Fibroblast of lung (primary cell): ENCODE results near the gene SLC7A14. TPM values are rescaled to one million over a fixed set of nuclear protein-coding genes. Genes with fewer than 3 reads are reported as not detected.

Experiments
- DNase-seq, 2 donors: peaks; one replicate each; pipeline versions ENCODE4 v3.0.0 to v3.0.0-alpha.2; 2010; ENCODE audit warnings: low read depth in 2 of 2
- H2AFZ ChIP-seq: 2 replicates; pipeline ENCODE4 v1.5.1; 2012; ENCODE audit warnings: low read length, control low read depth, inconsistent platforms
- H3K27ac ChIP-seq: 2 replicates; pipeline ENCODE4 v1.5.1; 2011; ENCODE audit warnings: low read length, control low read depth; ENCODE audit not compliant: insufficient read depth
- H3K27me3 ChIP-seq: 2 replicates; pipeline ENCODE4 v1.5.1; 2011; ENCODE audit warnings: mild to moderate bottlenecking, low read length; ENCODE audit not compliant: control insufficient read depth, insufficient read depth
- H3K36me3 ChIP-seq: 2 replicates; pipeline ENCODE4 v1.5.1; 2011; ENCODE audit warnings: low read length; ENCODE audit not compliant: control insufficient read depth, insufficient read depth
- H3K4me1 ChIP-seq: 2 replicates; pipeline ENCODE4 v1.5.1; 2011; ENCODE audit warnings: low read length; ENCODE audit not compliant: control insufficient read depth, insufficient read depth; ENCODE audit errors: extremely low read depth
- H3K4me2 ChIP-seq: 2 replicates; pipeline ENCODE4 v1.5.1; 2011; ENCODE audit warnings: low read length, control low read depth; ENCODE audit not compliant: insufficient read depth; ENCODE audit errors: extremely low read depth
- H3K4me3 ChIP-seq, 4 experiments: fragments of 200-600 bp in 1 of 4; sonication (generic) in 1 of 4; replicated peaks in 1 of 4; 2 replicates each; pipeline ENCODE4 v1.5.1; 2011 to 2016; ENCODE audit warnings: low read length in 4 of 4, low read depth in 3 of 4, mild to moderate bottlenecking in 3 of 4, control low read depth in 2 of 4, inconsistent platforms in 1 of 4, mixed read lengths in 1 of 4; ENCODE audit not compliant: insufficient read depth in 1 of 4; ENCODE audit errors: control extremely low read depth in 1 of 4
- H3K79me2 ChIP-seq: 2 replicates; pipeline ENCODE4 v1.5.1; 2012; ENCODE audit warnings: mild to moderate bottlenecking, low read length, inconsistent platforms; ENCODE audit not compliant: control insufficient read depth, insufficient read depth
- H3K9ac ChIP-seq: 2 replicates; pipeline ENCODE4 v1.5.1; 2011; ENCODE audit warnings: mild to moderate bottlenecking, low read length, control low read depth; ENCODE audit not compliant: insufficient read depth
- H3K9me3 ChIP-seq: 2 replicates; pipeline ENCODE4 v1.5.1; 2012; ENCODE audit warnings: low read depth, low read length; ENCODE audit not compliant: control insufficient read depth, insufficient read depth
- H4K20me1 ChIP-seq: 2 replicates; pipeline ENCODE4 v1.5.1; 2011; ENCODE audit warnings: low read length; ENCODE audit not compliant: control insufficient read depth, insufficient read depth; ENCODE audit errors: extremely low read depth
- CTCF ChIP-seq, 2 donors: IDR thresholded peaks in 1 of 2; conservative IDR thresholded peaks in 1 of 2; 1 replicate in 1 of 2; 2 replicates in 1 of 2; pipeline ENCODE4 v1.5.1; 2011 to 2012; ENCODE audit warnings: low read length in 2 of 2, control low read depth in 1 of 2, inconsistent platforms in 1 of 2, low read depth in 1 of 2, mild to moderate bottlenecking in 1 of 2
- EZH2 ChIP-seq: IDR thresholded peaks from 2 replicates; pipeline ENCODE4 v1.5.1; 2012; ENCODE audit warnings: low read length, control low read depth, mild to moderate bottlenecking; ENCODE audit errors: missing control alignments
- polyA plus RNA-seq, 2 donors: library from polyadenylated mRNA; depleted of rRNA in 1 of 2; stranded (reverse) in 1 of 2; unstranded in 1 of 2; fragments of >200 nt; gene quantifications; 2 replicates each; pipeline ENCODE4 v1.2.1, GENCODE V29; 2011 to 2012; ENCODE audit warnings: missing spikeins in 1 of 2
- total RNA-seq: library from RNA; depleted of rRNA; stranded (reverse); fragments of >200 nt; gene quantifications from 2 replicates; pipeline ENCODE4 v1.2.1, GENCODE V29; 2014

Gene SLC7A14
- total and polyA plus RNA-seq, 2 donors (not counting 1 experiment from before 2014, with no cell fraction given), result 1.3 to 3.4 TPM

- H3K9ac ChIP-seq, result no peak overlapping the region
- no peak for TF ChIP-seq CTCF (conservative IDR thresholded peaks at IDR 0.05 in 1 of 2, IDR thresholded peaks at IDR 0.05 in 1 of 2; ENCODE audit: low read depth in 1 of 2, low read length in 2 of 2)
- no peak for TF ChIP-seq EZH2
- DNase-seq, result no peak
- no peak overlapping the region for H2AFZ ChIP-seq
- H3K9me3 ChIP-seq, result no peaks in the 10 kb centered on the region
- no peaks in the 10 kb centered on the region for H3K4me1 ChIP-seq
- H3K27me3 ChIP-seq, result no peaks in the 10 kb centered on the region
- no peak overlapping the region for H3K4me3 ChIP-seq
- H4K20me1 ChIP-seq, result no peaks in the 10 kb centered on the region
- H3K4me2 ChIP-seq, result no peak overlapping the region
- H3K27ac ChIP-seq, result no peak overlapping the region
- no peaks in the 10 kb centered on the region for H3K79me2 ChIP-seq
- H3K36me3 ChIP-seq, result no peaks in the 10 kb centered on the region
Measured at GRCh38 chr3:170450039-170450438, 135.8 kb downstream of the SLC7A14 start.

GRCh38 chr3:170448584-170448983 lies 137.3 kb downstream of the SLC7A14 start:
- Histone ChIP-seq H3K4me2 (peak overlapping the region; percentile 76), H3K36me3 (no peaks in the 10 kb centered on the region), H4K20me1 (no peaks in the 10 kb centered on the region), H3K4me1 (no peaks in the 10 kb centered on the region), H3K79me2 (no peaks in the 10 kb centered on the region), H3K9ac (no peak overlapping the region), H3K27ac (no peak overlapping the region), H3K9me3 (no peaks in the 10 kb centered on the region), H2AFZ (peak overlapping the region; percentile 21), H3K27me3 (no peaks in the 10 kb centered on the region), H3K4me3 (peak overlapping the region in 2 of 4 experiments; percentile 16 to 32)
- no peak for TF ChIP-seq CTCF (conservative IDR thresholded peaks at IDR 0.05 in 1 of 2, IDR thresholded peaks at IDR 0.05 in 1 of 2; ENCODE audit: low read depth in 1 of 2, low read length in 2 of 2)
- peak in 1 of 2 donors; percentile 27 for DNase-seq

GRCh38 chr3:170443457-170443856 lies 142.4 kb downstream of the SLC7A14 start:
- no peak overlapping the region for H3K4me2 ChIP-seq
- H3K27ac ChIP-seq, result no peak overlapping the region
- no peak for TF ChIP-seq CTCF (conservative IDR thresholded peaks at IDR 0.05 in 1 of 2, IDR thresholded peaks at IDR 0.05 in 1 of 2; ENCODE audit: low read depth in 1 of 2, low read length in 2 of 2)
- no peak for TF ChIP-seq EZH2
- no peaks in the 10 kb centered on the region for H3K9me3 ChIP-seq
- no peak overlapping the region for H3K4me3 ChIP-seq
- no peaks in the 10 kb centered on the region for H4K20me1 ChIP-seq
- no peaks in the 10 kb centered on the region for H3K27me3 ChIP-seq
- H2AFZ ChIP-seq, result no peak overlapping the region
- H3K4me1 ChIP-seq, result no peaks in the 10 kb centered on the region
- DNase-seq, result no peak
- H3K36me3 ChIP-seq, result no peaks in the 10 kb centered on the region
- H3K79me2 ChIP-seq, result no peaks in the 10 kb centered on the region
- no peak overlapping the region for H3K9ac ChIP-seq
